HCT116 (cell line): ENCODE results near the gene LRP2. TPM values are rescaled to one million over a fixed set of nuclear protein-coding genes. Genes with fewer than 3 reads are reported as not detected.

Source experiments
- ATAC-seq: fragments of 200-7000 bp; cut with Tn5 transposase; 2 replicates; pipeline ENCODE4 v1.9.1; 2020; ENCODE audit warnings: mild to moderate bottlenecking, moderate library complexity
- BruUV-seq: library from RNA; stranded (reverse); fragments of 400-500 nt; replicated peaks from 2 replicates; lab custom pipeline; 2021; lab: Mats Ljungman, UMichigan
- CTCF ChIA-PET: fragments of 300-600 bp; sonication (Branson Sonifier 250); formaldehyde crosslinking; loops from one replicate; lab custom pipeline; 2021; ENCODE audit warnings: antibody characterized with exemption; lab: Charles Lee
- POLR2A ChIA-PET: fragments of 300-600, 350-600 bp; sonication (Branson Sonifier 250); formaldehyde crosslinking; loops from one replicate; lab custom pipeline; 2021; ENCODE audit warnings: antibody characterized with exemption; lab: Charles Lee
- RAD21 ChIA-PET, 2 experiments: fragments of 300-600 bp; sonication (Branson Sonifier 250); formaldehyde crosslinking; loops; one replicate each; lab custom pipeline; 2023; ENCODE audit warnings: low total read pairs in 2 of 2; ENCODE audit not compliant: uncharacterized antibody in 2 of 2, unreplicated experiment in 2 of 2, low non-redundant PET in 1 of 2; lab: Charles Lee
- DNase-seq: peaks from one replicate; pipeline ENCODE4 v3.0.0-alpha.2; 2010; ENCODE audit warnings: low read depth, low spot score
- H2AFZ ChIP-seq: fragments of 200-600 bp; shearing (Covaris generic), sonication (generic); 2 replicates; pipeline ENCODE4 v1.6.1; 2017; ENCODE audit warnings: low read depth, mixed run types, mixed read lengths, antibody characterized with exemption, low read length; ENCODE audit not compliant: poor library complexity, severe bottlenecking
- H3K27ac ChIP-seq: 2 replicates; pipeline ENCODE4 v1.5.1; 2012; ENCODE audit warnings: low read depth, low read length
- H3K27me3 ChIP-seq: fragments of 200-600 bp; sonication (generic); 2 replicates; pipeline ENCODE4 v1.6.1; 2016; ENCODE audit warnings: mixed run types, low read length, mixed read lengths; ENCODE audit not compliant: insufficient read depth
- H3K36me3 ChIP-seq, 2 experiments: fragments of 200-500 bp in 1 of 2; fragments of 200-600 bp in 1 of 2; sonication (Bioruptor generic) in 1 of 2; sonication (generic) in 1 of 2; 2 replicates each; pipeline versions ENCODE4 v1.5.1 to v1.6.1; 2014 to 2016; ENCODE audit warnings: low read length in 2 of 2, inconsistent platforms in 1 of 2, mixed read lengths in 1 of 2, mixed run types in 1 of 2; ENCODE audit not compliant: insufficient read depth in 2 of 2, control insufficient read depth in 1 of 2
- H3K4me1 ChIP-seq, 2 experiments: fragments of 200-600 bp in 1 of 2; sonication (generic) in 1 of 2; 2 replicates each; pipeline versions ENCODE4 v1.5.1 to v1.6.1; 2012 to 2017; ENCODE audit warnings: low read length in 2 of 2, inconsistent platforms in 1 of 2, mild to moderate bottlenecking in 1 of 2, mixed read lengths in 1 of 2, mixed run types in 1 of 2, moderate library complexity in 1 of 2; ENCODE audit not compliant: insufficient read depth in 2 of 2, control insufficient read depth in 1 of 2
- H3K4me2 ChIP-seq: fragments of 200-600 bp; sonication (generic); 2 replicates; pipeline ENCODE4 v1.6.1; 2017; ENCODE audit warnings: mixed run types, low read length, mixed read lengths
- H3K4me3 ChIP-seq, 2 experiments: fragments of 200-600 bp in 1 of 2; sonication (generic) in 1 of 2; replicated peaks in 1 of 2; 2 replicates each; pipeline ENCODE4 v1.5.1; 2011 to 2016; ENCODE audit warnings: low read length in 2 of 2, control low read depth in 1 of 2, low read depth in 1 of 2, mild to moderate bottlenecking in 1 of 2, mixed read lengths in 1 of 2, mixed run types in 1 of 2
- H3K79me2 ChIP-seq: fragments of 200-600 bp; sonication (generic); 2 replicates; pipeline ENCODE4 v1.6.1; 2017; ENCODE audit warnings: mild to moderate bottlenecking, mixed run types, low read length, moderate library complexity, mixed read lengths; ENCODE audit not compliant: insufficient read depth
- H3K9ac ChIP-seq: fragments of 200-600 bp; sonication (generic); 2 replicates; pipeline ENCODE4 v1.6.1; 2016; ENCODE audit warnings: low read length, mixed read lengths
- H3K9me2 ChIP-seq: fragments of 200-600 bp; sonication (generic), shearing (Covaris generic); 2 replicates; pipeline ENCODE4 v1.6.1; 2017; ENCODE audit warnings: mixed run types, mild to moderate bottlenecking, moderate library complexity; ENCODE audit not compliant: insufficient read depth
- H3K9me3 ChIP-seq, 2 experiments: fragments of 200-500 bp in 1 of 2; fragments of 200-600 bp in 1 of 2; sonication (Bioruptor generic) in 1 of 2; sonication (generic) in 1 of 2; 2 replicates each; pipeline ENCODE4 v1.6.1; 2014 to 2017; ENCODE audit warnings: low read length in 2 of 2, mixed read lengths in 2 of 2, inconsistent platforms in 1 of 2, low read depth in 1 of 2, mild to moderate bottlenecking in 1 of 2, mixed run types in 1 of 2, moderate library complexity in 1 of 2; ENCODE audit not compliant: control insufficient read depth in 1 of 2, insufficient read depth in 1 of 2
- H4K20me1 ChIP-seq: fragments of 200-600 bp; sonication (generic), shearing (Covaris generic); 2 replicates; pipeline ENCODE4 v1.6.1; 2017; ENCODE audit warnings: mixed run types, mild to moderate bottlenecking, moderate library complexity; ENCODE audit not compliant: insufficient read depth
- CBX3 ChIP-seq: IDR thresholded peaks from 2 replicates; pipeline ENCODE4 v1.6.1; 2012; ENCODE audit warnings: low read depth
- CEBPB ChIP-seq: IDR thresholded peaks from 2 replicates; pipeline ENCODE4 v1.6.1; 2012; ENCODE audit warnings: low read depth
- EGR1 ChIP-seq: IDR thresholded peaks from 2 replicates; pipeline ENCODE4 v1.6.1; 2012; ENCODE audit warnings: low read depth
- EZH2phosphoT487 ChIP-seq: fragments of 200-600 bp; IDR thresholded peaks from 2 replicates; pipeline ENCODE4 v1.6.1; 2018; ENCODE audit warnings: antibody characterized with exemption, borderline replicate concordance
- JUND ChIP-seq: IDR thresholded peaks from 2 replicates; pipeline ENCODE4 v1.6.1; 2012
- POLR2A ChIP-seq: IDR thresholded peaks from 2 replicates; pipeline ENCODE4 v1.7.0; 2011; ENCODE audit warnings: borderline replicate concordance; ENCODE audit not compliant: insufficient read depth, insufficient read length; ENCODE audit errors: extremely low read depth
- RAD21 ChIP-seq: IDR thresholded peaks from 2 replicates; pipeline ENCODE4 v1.6.1; 2012; ENCODE audit warnings: low read depth, mild to moderate bottlenecking
- SRF ChIP-seq: IDR thresholded peaks from 2 replicates; pipeline ENCODE4 v1.6.1; 2012; ENCODE audit warnings: low read depth
- TCF7L2 ChIP-seq: IDR thresholded peaks from 2 replicates; pipeline ENCODE4 v1.7.0; 2011; ENCODE audit warnings: borderline replicate concordance, inconsistent platforms; ENCODE audit not compliant: insufficient read depth, insufficient read length; ENCODE audit errors: extremely low read depth
- YY1 ChIP-seq: IDR thresholded peaks from 2 replicates; pipeline ENCODE4 v1.6.1; 2011; ENCODE audit warnings: low read length, low read depth, moderate library complexity, mild to moderate bottlenecking; ENCODE audit not compliant: insufficient replicate concordance; ENCODE audit errors: extremely low read depth
- ZFX ChIP-seq: fragments of 450-650 bp; IDR thresholded peaks from 2 replicates; pipeline ENCODE4 v1.6.1; 2017
- ZNF274 ChIP-seq: fragments of 200-500 bp; sonication (Bioruptor generic); IDR thresholded peaks from 2 replicates; pipeline ENCODE4 v1.6.1; 2014; ENCODE audit warnings: mild to moderate bottlenecking, low read depth, low read length, inconsistent platforms
- intact Hi-C: fragments of 100-400 bp; cut with micrococcal nuclease; formaldehyde crosslinking; loops from 2 replicates; pipeline ENCODE4 v1.10.0; 2022
- total RNA-seq: library from RNA; stranded (reverse); gene quantifications from one replicate; pipeline ENCODE4 v1.2.1, GENCODE V29; 2021; ENCODE audit not compliant: unreplicated experiment
- TF ChIP-seq, protein P1 (sequence below): IDR thresholded peaks from 2 replicates; pipeline ENCODE4 v1.6.1; 2011; ENCODE audit warnings: mild to moderate bottlenecking, low read length, moderate library complexity; ENCODE audit not compliant: insufficient replicate concordance; ENCODE audit errors: extremely low read depth
- TF ChIP-seq, protein P2 (sequence below): IDR thresholded peaks from 2 replicates; pipeline ENCODE4 v1.6.1; 2012; ENCODE audit warnings: low read depth
- TF ChIP-seq, protein P3 (sequence below): IDR thresholded peaks from 2 replicates; pipeline ENCODE4 v1.6.1; 2012
- TF ChIP-seq, protein P4 (sequence below), 3 experiments: fragments of 200-600 bp in 1 of 3; sonication (generic) in 1 of 3; IDR thresholded peaks in 2 of 3; conservative IDR thresholded peaks in 1 of 3; 2 replicates each; pipeline ENCODE4 v1.5.1; 2012 to 2017; ENCODE audit warnings: low read depth in 2 of 3, low read length in 2 of 3, antibody characterized with exemption in 1 of 3, borderline replicate concordance in 1 of 3, control low read depth in 1 of 3, mild to moderate bottlenecking in 1 of 3, mixed read lengths in 1 of 3, mixed run types in 1 of 3, moderate library complexity in 1 of 3; ENCODE audit not compliant: insufficient read depth in 1 of 3

The LRP2 gene
- total RNA-seq, 1 experiment from 2014 or later = 0.20 TPM

DNA sequence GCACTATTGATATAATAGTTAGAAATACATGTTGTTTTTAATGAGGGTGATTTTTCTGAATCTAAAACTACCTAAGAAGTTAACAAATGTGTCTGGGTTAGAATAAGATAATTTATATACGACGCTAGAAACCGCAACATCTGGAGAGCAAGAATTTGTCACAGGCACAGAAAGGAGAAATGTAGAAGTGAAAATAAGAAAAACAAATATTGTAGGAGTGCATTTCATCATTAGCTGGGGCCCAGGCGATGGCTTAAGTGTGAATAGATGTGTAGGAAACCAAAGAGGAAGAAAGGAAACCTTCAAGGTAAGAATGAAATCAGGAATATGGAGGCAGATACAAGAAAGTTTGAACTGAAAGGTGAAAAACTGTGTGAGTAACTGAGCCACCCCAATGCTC, 90.3 kb downstream of the LRP2 start:
- H2AFZ ChIP-seq = no peak overlapping the region
- intact Hi-C loops = no loop called here
- no peak for ATAC-seq
- H4K20me1 ChIP-seq = no peaks in the 10 kb centered on the region
- ChIA-PET CTCF (no interaction called here), POLR2A (no interaction called here), RAD21 (no interaction called here)
- no peak overlapping the region for H3K4me3 ChIP-seq
- DNase-seq = no peak
- no peak overlapping the region for H3K9ac ChIP-seq
- H3K4me2 ChIP-seq = no peak overlapping the region
- H3K79me2 ChIP-seq = no peaks in the 10 kb centered on the region
- no TSS peak for BruUV-seq
- no peaks in the 10 kb centered on the region for H3K9me2 ChIP-seq
- no peaks in the 10 kb centered on the region for H3K4me1 ChIP-seq
- no peaks in the 10 kb centered on the region for H3K9me3 ChIP-seq
- H3K27me3 ChIP-seq = peaks cover 8% of the 10 kb centered on the region; the same call in 1 of the 2 replicates
- no peak for TF ChIP-seq EZH2phosphoT487
- no peak for TF ChIP-seq SRF
- TF ChIP-seq, protein P1, sequence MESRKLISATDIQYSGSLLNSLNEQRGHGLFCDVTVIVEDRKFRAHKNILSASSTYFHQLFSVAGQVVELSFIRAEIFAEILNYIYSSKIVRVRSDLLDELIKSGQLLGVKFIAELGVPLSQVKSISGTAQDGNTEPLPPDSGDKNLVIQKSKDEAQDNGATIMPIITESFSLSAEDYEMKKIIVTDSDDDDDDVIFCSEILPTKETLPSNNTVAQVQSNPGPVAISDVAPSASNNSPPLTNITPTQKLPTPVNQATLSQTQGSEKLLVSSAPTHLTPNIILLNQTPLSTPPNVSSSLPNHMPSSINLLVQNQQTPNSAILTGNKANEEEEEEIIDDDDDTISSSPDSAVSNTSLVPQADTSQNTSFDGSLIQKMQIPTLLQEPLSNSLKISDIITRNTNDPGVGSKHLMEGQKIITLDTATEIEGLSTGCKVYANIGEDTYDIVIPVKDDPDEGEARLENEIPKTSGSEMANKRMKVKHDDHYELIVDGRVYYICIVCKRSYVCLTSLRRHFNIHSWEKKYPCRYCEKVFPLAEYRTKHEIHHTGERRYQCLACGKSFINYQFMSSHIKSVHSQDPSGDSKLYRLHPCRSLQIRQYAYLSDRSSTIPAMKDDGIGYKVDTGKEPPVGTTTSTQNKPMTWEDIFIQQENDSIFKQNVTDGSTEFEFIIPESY = no peak
- TF ChIP-seq TCF7L2 = no peak
- TF ChIP-seq, protein P2, sequence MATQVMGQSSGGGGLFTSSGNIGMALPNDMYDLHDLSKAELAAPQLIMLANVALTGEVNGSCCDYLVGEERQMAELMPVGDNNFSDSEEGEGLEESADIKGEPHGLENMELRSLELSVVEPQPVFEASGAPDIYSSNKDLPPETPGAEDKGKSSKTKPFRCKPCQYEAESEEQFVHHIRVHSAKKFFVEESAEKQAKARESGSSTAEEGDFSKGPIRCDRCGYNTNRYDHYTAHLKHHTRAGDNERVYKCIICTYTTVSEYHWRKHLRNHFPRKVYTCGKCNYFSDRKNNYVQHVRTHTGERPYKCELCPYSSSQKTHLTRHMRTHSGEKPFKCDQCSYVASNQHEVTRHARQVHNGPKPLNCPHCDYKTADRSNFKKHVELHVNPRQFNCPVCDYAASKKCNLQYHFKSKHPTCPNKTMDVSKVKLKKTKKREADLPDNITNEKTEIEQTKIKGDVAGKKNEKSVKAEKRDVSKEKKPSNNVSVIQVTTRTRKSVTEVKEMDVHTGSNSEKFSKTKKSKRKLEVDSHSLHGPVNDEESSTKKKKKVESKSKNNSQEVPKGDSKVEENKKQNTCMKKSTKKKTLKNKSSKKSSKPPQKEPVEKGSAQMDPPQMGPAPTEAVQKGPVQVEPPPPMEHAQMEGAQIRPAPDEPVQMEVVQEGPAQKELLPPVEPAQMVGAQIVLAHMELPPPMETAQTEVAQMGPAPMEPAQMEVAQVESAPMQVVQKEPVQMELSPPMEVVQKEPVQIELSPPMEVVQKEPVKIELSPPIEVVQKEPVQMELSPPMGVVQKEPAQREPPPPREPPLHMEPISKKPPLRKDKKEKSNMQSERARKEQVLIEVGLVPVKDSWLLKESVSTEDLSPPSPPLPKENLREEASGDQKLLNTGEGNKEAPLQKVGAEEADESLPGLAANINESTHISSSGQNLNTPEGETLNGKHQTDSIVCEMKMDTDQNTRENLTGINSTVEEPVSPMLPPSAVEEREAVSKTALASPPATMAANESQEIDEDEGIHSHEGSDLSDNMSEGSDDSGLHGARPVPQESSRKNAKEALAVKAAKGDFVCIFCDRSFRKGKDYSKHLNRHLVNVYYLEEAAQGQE = no peak
- TF ChIP-seq, protein P3, sequence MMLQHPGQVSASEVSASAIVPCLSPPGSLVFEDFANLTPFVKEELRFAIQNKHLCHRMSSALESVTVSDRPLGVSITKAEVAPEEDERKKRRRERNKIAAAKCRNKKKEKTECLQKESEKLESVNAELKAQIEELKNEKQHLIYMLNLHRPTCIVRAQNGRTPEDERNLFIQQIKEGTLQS = no peak
- TF ChIP-seq EGR1 = no peak
- no peak for TF ChIP-seq ZFX
- no peak for TF ChIP-seq POLR2A
- no peak for TF ChIP-seq ZNF274
- no peak for TF ChIP-seq JUND
- no peak for TF ChIP-seq YY1
- TF ChIP-seq, protein P4, sequence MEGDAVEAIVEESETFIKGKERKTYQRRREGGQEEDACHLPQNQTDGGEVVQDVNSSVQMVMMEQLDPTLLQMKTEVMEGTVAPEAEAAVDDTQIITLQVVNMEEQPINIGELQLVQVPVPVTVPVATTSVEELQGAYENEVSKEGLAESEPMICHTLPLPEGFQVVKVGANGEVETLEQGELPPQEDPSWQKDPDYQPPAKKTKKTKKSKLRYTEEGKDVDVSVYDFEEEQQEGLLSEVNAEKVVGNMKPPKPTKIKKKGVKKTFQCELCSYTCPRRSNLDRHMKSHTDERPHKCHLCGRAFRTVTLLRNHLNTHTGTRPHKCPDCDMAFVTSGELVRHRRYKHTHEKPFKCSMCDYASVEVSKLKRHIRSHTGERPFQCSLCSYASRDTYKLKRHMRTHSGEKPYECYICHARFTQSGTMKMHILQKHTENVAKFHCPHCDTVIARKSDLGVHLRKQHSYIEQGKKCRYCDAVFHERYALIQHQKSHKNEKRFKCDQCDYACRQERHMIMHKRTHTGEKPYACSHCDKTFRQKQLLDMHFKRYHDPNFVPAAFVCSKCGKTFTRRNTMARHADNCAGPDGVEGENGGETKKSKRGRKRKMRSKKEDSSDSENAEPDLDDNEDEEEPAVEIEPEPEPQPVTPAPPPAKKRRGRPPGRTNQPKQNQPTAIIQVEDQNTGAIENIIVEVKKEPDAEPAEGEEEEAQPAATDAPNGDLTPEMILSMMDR (IDR thresholded peaks at IDR 0.05 in 2 of 3, conservative IDR thresholded peaks at IDR 0.05 in 1 of 3; ENCODE audit: borderline replicate concordance in 1 of 3, insufficient read depth in 1 of 3, low read depth in 2 of 3, low read length in 2 of 3) = no peak
- no peak for TF ChIP-seq CEBPB
- TF ChIP-seq RAD21 = no peak
- no peak for TF ChIP-seq CBX3
- no peaks in the 10 kb centered on the region for H3K36me3 ChIP-seq
- H3K27ac ChIP-seq = no peak overlapping the region
